B cell (primary cell): ENCODE results near the gene RPS6KL1.

Source experiments
- CTCF ChIP-seq: fragments of 200-600 bp; IDR thresholded peaks from one replicate; pipeline ENCODE4 v1.8.0; 2022; ENCODE audit warnings: antibody characterized with exemption, mild to moderate bottlenecking
- EZH2 ChIP-seq: IDR thresholded peaks from 2 replicates; pipeline ENCODE4 v1.6.1; 2012; ENCODE audit warnings: borderline replicate concordance, low read depth, mild to moderate bottlenecking, moderate library complexity, low read length; ENCODE audit not compliant: insufficient read depth, poor library complexity, severe bottlenecking

GRCh38 chr14:74863274-74863673 is 59.8 kb downstream of the RPS6KL1 start:
- TF ChIP-seq CTCF (no peak), EZH2 (no peak)
